ENCODE data around the gene NQO1. TPM values are rescaled to one million over a fixed set of nuclear protein-coding genes. Genes with fewer than 3 reads are reported as not detected.

The NQO1 gene
- polyA plus RNA-seq, 1 donor (not counting 4 experiments of a cell fraction or from before 2014, with no cell fraction given): 166 TPM

GRCh38 chr16:69699915-69700314, 26.4 kb downstream of the NQO1 start:
- H3K79me2 ChIP-seq (ENCODE audit: control insufficient read depth, insufficient read depth, low read length): peaks cover 8% of the 10 kb centered on the region

GRCh38 chr16:69698404-69698803, 28.0 kb downstream of the NQO1 start:
- dilution Hi-C loops (cut with MboI; ENCODE audit: extremely low pct_ligation_motif_present, low sequenced_read_pairs): no loop called here
- H3K9me3 ChIP-seq (ENCODE audit: control insufficient read depth, low read depth, low read length): no peaks in the 10 kb centered on the region
- no peak overlapping the region for H3K27ac ChIP-seq (ENCODE audit: control insufficient read depth, insufficient read depth, low read length)
- no peak overlapping the region for H3K4me3 ChIP-seq (ENCODE audit: control insufficient read depth in 2 of 3, extremely low read depth in 1 of 3, insufficient read depth in 2 of 3, low read depth in 1 of 3, low read length in 3 of 3)
- H3K79me2 ChIP-seq (ENCODE audit: control insufficient read depth, insufficient read depth, low read length): peaks cover 10% of the 10 kb centered on the region
- no peak overlapping the region for H2AFZ ChIP-seq (ENCODE audit: control insufficient read depth, low read length)
- no peak overlapping the region for H3K4me2 ChIP-seq (ENCODE audit: control insufficient read depth, extremely low read depth, insufficient read depth, low read depth, low read length)
- FAIRE-seq (no peak), DNase-seq (ENCODE audit: low read depth, low spot score) (no peak)
- no peaks in the 10 kb centered on the region for H4K20me1 ChIP-seq (ENCODE audit: control insufficient read depth, extremely low read depth, insufficient read depth, low read length)
- H3K36me3 ChIP-seq (ENCODE audit: control insufficient read depth in 2 of 2, extremely low read depth in 1 of 2, insufficient read depth in 2 of 2, low read length in 2 of 2): peaks cover 15 to 38% of the 10 kb centered on the region in 2 experiments
- no peaks in the 10 kb centered on the region for H3K27me3 ChIP-seq (ENCODE audit: control insufficient read depth, extremely low read depth, insufficient read depth, low read length)
- no peak overlapping the region for H3K9ac ChIP-seq (ENCODE audit: control insufficient read depth, extremely low read depth, insufficient read depth, low read length)
- TF ChIP-seq, protein P1, sequence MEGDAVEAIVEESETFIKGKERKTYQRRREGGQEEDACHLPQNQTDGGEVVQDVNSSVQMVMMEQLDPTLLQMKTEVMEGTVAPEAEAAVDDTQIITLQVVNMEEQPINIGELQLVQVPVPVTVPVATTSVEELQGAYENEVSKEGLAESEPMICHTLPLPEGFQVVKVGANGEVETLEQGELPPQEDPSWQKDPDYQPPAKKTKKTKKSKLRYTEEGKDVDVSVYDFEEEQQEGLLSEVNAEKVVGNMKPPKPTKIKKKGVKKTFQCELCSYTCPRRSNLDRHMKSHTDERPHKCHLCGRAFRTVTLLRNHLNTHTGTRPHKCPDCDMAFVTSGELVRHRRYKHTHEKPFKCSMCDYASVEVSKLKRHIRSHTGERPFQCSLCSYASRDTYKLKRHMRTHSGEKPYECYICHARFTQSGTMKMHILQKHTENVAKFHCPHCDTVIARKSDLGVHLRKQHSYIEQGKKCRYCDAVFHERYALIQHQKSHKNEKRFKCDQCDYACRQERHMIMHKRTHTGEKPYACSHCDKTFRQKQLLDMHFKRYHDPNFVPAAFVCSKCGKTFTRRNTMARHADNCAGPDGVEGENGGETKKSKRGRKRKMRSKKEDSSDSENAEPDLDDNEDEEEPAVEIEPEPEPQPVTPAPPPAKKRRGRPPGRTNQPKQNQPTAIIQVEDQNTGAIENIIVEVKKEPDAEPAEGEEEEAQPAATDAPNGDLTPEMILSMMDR (optimal IDR thresholded peaks at IDR 0.05 in 1 of 3, IDR thresholded peaks at IDR 0.05 in 1 of 3, conservative IDR thresholded peaks at IDR 0.05 in 1 of 3; ENCODE audit: extremely low read depth in 1 of 3, insufficient read depth in 2 of 3, low read length in 3 of 3): no peak
- TF ChIP-seq EZH2 (IDR thresholded peaks at IDR 0.05; ENCODE audit: low read length): no peak
- no peaks in the 10 kb centered on the region for H3K9me1 ChIP-seq (ENCODE audit: control insufficient read depth, extremely low read depth, insufficient read depth, low read length)
- H3K4me1 ChIP-seq (ENCODE audit: control insufficient read depth, extremely low read depth, insufficient read depth, low read length): peaks cover 3% of the 10 kb centered on the region

More at GRCh38 chr16:69699915-69700314, 26.4 kb downstream of the NQO1 start:
- Histone ChIP-seq H4K20me1 (ENCODE audit: control insufficient read depth, extremely low read depth, insufficient read depth, low read length) (no peaks in the 10 kb centered on the region), H3K9me1 (ENCODE audit: control insufficient read depth, extremely low read depth, insufficient read depth, low read length) (no peaks in the 10 kb centered on the region), H3K36me3 (ENCODE audit: control insufficient read depth in 2 of 2, extremely low read depth in 1 of 2, insufficient read depth in 2 of 2, low read length in 2 of 2) (peaks cover 11 to 25% of the 10 kb centered on the region in 2 experiments), H3K27me3 (ENCODE audit: control insufficient read depth, extremely low read depth, insufficient read depth, low read length) (no peaks in the 10 kb centered on the region), H3K9ac (ENCODE audit: control insufficient read depth, extremely low read depth, insufficient read depth, low read length) (no peak overlapping the region), H3K4me2 (ENCODE audit: control insufficient read depth, extremely low read depth, insufficient read depth, low read depth, low read length) (no peak overlapping the region), H3K9me3 (ENCODE audit: control insufficient read depth, low read depth, low read length) (no peaks in the 10 kb centered on the region), H3K4me3 (ENCODE audit: control insufficient read depth in 2 of 3, extremely low read depth in 1 of 3, insufficient read depth in 2 of 3, low read depth in 1 of 3, low read length in 3 of 3) (no peak overlapping the region), H3K4me1 (ENCODE audit: control insufficient read depth, extremely low read depth, insufficient read depth, low read length) (peaks cover 3% of the 10 kb centered on the region), H3K27ac (ENCODE audit: control insufficient read depth, insufficient read depth, low read length) (no peak overlapping the region), H2AFZ (ENCODE audit: control insufficient read depth, low read length) (no peak overlapping the region)
- TF ChIP-seq, protein P1 (optimal IDR thresholded peaks at IDR 0.05 in 1 of 3, IDR thresholded peaks at IDR 0.05 in 1 of 3, conservative IDR thresholded peaks at IDR 0.05 in 1 of 3; ENCODE audit: extremely low read depth in 1 of 3, insufficient read depth in 2 of 3, low read length in 3 of 3): no peak
- no peak for TF ChIP-seq EZH2 (IDR thresholded peaks at IDR 0.05; ENCODE audit: low read length)
- no peak for FAIRE-seq
- dilution Hi-C loops (cut with MboI; ENCODE audit: extremely low pct_ligation_motif_present, low sequenced_read_pairs): no loop called here
- DNase-seq (ENCODE audit: low read depth, low spot score): no peak
